Endothelial cell of umbilical vein (primary cell): ENCODE data around the gene LHX5.

ENCODE experiments used
- CTCF ChIP-seq, 2 donors: IDR thresholded peaks; 1 replicate in 1 of 2; 2 replicates in 1 of 2; pipeline ENCODE4 v1.5.1; 2011; ENCODE audit warnings: low read length in 2 of 2, mild to moderate bottlenecking in 2 of 2, moderate library complexity in 2 of 2, control low read depth in 1 of 2, inconsistent platforms in 1 of 2, low read depth in 1 of 2; ENCODE audit not compliant: insufficient read depth in 1 of 2; ENCODE audit errors: extremely low read depth in 1 of 2
- EZH2 ChIP-seq: IDR thresholded peaks from 2 replicates; pipeline ENCODE4 v1.6.1; 2012; ENCODE audit warnings: borderline replicate concordance, low read depth, mild to moderate bottlenecking, moderate library complexity, low read length, inconsistent platforms; ENCODE audit not compliant: severe bottlenecking
- FOS ChIP-seq: IDR thresholded peaks from 2 replicates; pipeline ENCODE4 v1.6.1; 2011; ENCODE audit warnings: mild to moderate bottlenecking, low read length, moderate library complexity, borderline replicate concordance; ENCODE audit not compliant: insufficient read depth
- JUN ChIP-seq: IDR thresholded peaks from 2 replicates; pipeline ENCODE4 v1.6.1; 2011; ENCODE audit warnings: borderline replicate concordance, low read depth; ENCODE audit not compliant: insufficient read length, insufficient read depth
- POLR2A ChIP-seq: IDR thresholded peaks from 2 replicates; pipeline ENCODE4 v1.6.1; 2012; ENCODE audit warnings: low read depth, mild to moderate bottlenecking, control low read depth, low read length
- POLR2AphosphoS5 ChIP-seq: IDR thresholded peaks from 2 replicates; pipeline ENCODE4 v1.6.1; 2012; ENCODE audit warnings: low read depth, mild to moderate bottlenecking, control low read depth, low read length, moderate library complexity; ENCODE audit not compliant: insufficient read depth

- TF ChIP-seq EZH2: no peak
- no peak for TF ChIP-seq CTCF (IDR thresholded peaks at IDR 0.05; ENCODE audit: extremely low read depth in 1 of 2, insufficient read depth in 1 of 2, low read depth in 1 of 2, low read length in 2 of 2)
- TF ChIP-seq FOS: no peak
- no peak for TF ChIP-seq POLR2AphosphoS5
- no peak for TF ChIP-seq POLR2A
- no peak for TF ChIP-seq JUN
These were observed 4.5 kb downstream of the LHX5 start for GRCh38 chr12:113467142-113467501.
